Inferior parietal cortex (tissue), 1 donor: ENCODE measurements around the gene CKAP4.
A peak's percentile ranks its signal among the peaks of the same experiment; 100 is the strongest.
"Not testable (repeated sequence)": the region's sequence is repeated elsewhere in the genome, so short reads cannot be mapped to it uniquely, and the experiment has no call there.

Experiments used
- DNase-seq: peaks from one replicate; pipeline ENCODE4 v3.0.0-alpha.2; 2016; ENCODE audit errors: extremely low spot score

Gene CKAP4, protein sequence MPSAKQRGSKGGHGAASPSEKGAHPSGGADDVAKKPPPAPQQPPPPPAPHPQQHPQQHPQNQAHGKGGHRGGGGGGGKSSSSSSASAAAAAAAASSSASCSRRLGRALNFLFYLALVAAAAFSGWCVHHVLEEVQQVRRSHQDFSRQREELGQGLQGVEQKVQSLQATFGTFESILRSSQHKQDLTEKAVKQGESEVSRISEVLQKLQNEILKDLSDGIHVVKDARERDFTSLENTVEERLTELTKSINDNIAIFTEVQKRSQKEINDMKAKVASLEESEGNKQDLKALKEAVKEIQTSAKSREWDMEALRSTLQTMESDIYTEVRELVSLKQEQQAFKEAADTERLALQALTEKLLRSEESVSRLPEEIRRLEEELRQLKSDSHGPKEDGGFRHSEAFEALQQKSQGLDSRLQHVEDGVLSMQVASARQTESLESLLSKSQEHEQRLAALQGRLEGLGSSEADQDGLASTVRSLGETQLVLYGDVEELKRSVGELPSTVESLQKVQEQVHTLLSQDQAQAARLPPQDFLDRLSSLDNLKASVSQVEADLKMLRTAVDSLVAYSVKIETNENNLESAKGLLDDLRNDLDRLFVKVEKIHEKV

DNA sequence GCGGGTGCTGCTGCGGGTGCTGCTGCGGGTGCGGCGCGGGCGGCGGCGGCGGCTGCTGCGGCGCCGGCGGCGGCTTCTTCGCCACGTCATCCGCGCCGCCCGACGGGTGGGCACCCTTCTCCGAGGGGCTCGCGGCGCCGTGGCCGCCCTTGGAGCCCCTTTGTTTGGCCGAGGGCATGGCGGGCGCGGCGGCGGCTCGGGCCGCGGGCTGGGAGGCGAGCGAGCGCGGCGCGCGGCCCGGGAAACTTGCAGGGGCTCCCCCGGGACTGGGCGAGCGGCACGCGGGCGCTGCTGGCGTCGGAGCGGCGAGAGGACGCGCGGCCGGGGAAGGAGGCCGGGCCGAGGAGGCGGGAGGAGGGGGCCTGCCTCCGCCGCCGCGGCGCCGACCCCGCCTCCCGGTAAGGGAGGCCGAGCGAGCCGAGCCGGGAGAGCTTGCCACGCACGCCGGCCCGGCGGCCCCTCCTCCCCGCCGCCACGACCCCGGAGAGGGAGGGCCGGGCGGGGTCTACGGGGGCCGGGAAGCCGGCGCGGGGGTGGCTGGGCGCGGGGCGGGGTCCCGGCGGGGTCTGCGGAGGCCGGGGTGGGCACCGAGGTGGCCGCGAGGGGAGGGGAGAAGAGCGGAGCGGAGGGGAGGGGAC lies at the start of gene CKAP4:
TSS of gene CKAP4 (minus strand) at position 347 of the 638 bp plus-strand sequence. CDS start at position 178, 169 bp downstream.
- no peak for DNase-seq

- DNase-seq: no peak
Measured at GRCh38 chr12:106297075-106297474, 49.3 kb upstream of the CKAP4 start.

- no peak for DNase-seq
Measured at GRCh38 chr12:106296179-106296877, 48.5 kb upstream of the CKAP4 start.

DNA sequence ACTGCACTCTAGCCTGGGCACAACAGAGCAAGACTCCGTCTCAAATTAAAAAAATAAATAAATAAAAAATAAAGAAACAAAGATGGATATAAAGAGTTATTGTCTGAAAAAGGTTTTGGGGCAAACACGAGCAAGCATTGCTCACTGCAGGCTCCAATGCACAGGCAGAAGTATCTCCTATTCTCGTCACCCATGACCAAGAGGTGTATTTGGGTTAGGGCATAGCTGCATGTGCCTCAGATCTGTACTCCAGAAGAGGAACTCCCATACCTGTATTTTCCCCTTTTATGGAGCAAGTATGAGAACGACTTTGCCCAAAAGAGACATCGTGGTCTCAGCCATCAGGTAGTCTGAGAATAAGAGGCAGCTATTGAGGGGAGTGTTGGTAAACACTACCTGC lies 44.5 kb upstream of the CKAP4 start:
- no peak for DNase-seq

GRCh38 chr12:106291342-106291741 lies 43.5 kb upstream of the CKAP4 start:
- no peak for DNase-seq

DNA sequence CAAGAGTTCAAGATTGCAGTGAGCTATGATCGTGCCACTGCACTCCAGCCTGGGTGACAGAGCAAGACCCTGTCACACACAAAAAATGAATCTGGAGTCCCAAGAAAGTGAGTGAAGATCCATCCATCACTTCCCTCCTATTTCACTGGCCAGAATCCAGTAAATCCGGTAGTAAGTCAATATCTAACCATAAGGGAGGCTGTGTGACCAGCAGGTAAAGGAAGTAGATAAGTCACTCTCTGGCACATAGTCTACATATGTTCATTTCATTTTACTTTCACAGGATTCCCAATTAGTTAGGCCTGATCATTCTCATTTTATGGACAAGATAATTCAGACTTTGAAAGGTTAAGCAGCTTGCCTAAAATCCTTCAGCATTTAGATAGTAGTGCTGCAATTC lies 42.8 kb upstream of the CKAP4 start:
- no peak for DNase-seq

DNA sequence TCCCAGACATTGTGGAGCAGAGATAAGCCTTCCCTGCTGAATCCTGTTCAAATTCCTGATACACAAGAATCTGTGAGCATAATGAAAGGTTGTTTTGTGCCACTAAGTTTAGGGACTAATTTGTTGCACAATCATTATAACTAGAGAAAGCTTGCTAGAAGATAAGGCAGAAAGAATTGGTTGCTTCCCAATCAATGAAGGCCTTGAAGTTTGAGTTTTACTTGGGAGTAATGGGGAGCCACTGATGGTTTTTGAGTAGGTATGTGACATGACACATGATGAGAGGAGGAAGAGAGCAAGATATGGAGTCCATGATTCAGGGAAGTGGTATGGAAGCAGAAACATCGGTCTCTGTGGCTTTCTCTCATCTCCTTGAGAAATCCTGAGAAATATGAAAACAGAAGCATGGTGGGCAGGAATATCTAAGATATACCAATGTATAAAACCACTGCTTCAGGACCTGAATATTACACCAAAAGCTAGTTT lies 41.4 kb upstream of the CKAP4 start:
- no peak for DNase-seq

GRCh38 chr12:106288494-106289195 lies 40.8 kb upstream of the CKAP4 start:
- no peak for DNase-seq

DNA sequence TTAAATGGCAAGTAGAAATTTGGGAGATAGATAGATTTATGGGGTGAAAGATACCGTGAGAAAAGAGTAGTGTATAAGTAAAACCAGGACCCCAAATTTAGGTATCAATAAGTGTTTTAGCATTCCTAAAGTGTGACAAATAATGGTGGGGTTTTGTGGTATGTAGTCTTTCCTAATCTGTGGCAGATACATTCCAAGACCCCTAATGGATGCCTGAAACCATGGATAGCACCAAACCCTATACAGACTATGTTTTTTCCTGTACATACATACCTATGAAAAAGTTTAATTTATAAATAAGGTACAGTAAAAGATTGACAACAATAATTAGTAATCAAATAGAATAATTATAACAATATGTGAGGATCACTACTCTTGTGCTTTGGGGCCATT lies 40.3 kb upstream of the CKAP4 start:
- no peak for DNase-seq

- no peak for DNase-seq
Measured at GRCh38 chr12:106287364-106287763, 39.5 kb upstream of the CKAP4 start.

DNA sequence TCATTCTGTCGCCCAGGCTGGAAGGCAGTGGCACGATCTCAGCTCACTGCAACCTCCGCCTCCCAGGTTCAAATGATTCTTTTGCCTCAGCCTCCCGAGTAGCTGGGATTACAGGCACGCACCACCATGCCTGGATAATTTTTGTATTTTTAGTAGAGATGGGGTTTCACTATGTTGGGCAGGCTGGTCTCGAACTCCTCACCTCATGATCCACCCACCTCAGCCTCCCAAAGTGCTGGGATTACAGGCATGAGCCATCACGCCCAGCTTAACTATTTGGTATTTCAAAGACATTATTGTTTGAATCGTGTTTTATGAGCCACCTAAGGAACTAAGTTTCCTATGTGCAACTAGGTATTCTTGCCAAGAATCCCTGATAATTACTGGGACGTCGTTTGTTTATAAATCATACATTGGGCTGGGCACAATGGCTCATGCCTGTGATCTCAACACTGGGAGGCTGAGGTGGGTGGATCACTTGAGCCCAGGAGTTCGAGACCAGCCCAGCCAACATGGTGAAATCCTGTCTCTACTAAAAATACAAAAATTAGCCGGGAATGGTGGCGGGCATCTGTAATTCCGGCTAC lies 38.8 kb upstream of the CKAP4 start:
- not testable (repeated sequence) for DNase-seq

DNA sequence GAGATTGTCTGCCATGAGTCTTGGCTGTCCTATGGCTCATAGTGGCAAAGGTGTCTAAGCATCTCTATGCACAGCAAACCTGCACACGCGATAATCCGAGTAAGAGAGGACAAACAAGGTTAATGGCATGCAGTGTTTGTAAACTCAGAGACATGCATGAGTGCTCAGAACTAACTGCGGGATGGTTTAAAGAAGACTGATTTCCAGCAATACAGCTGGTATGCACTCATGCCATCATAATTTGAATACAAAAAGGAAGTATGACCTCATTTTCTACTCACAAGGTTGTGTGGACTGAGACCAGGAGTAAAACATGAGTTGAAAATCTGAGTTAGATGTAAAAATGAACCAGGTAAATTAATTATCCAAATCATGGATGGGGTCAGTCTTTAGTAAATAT lies 38.2 kb upstream of the CKAP4 start:
- DNase-seq: no peak

- DNase-seq: peak; percentile 49
Measured at GRCh38 chr12:106284358-106285105, 36.7 kb upstream of the CKAP4 start.

DNA sequence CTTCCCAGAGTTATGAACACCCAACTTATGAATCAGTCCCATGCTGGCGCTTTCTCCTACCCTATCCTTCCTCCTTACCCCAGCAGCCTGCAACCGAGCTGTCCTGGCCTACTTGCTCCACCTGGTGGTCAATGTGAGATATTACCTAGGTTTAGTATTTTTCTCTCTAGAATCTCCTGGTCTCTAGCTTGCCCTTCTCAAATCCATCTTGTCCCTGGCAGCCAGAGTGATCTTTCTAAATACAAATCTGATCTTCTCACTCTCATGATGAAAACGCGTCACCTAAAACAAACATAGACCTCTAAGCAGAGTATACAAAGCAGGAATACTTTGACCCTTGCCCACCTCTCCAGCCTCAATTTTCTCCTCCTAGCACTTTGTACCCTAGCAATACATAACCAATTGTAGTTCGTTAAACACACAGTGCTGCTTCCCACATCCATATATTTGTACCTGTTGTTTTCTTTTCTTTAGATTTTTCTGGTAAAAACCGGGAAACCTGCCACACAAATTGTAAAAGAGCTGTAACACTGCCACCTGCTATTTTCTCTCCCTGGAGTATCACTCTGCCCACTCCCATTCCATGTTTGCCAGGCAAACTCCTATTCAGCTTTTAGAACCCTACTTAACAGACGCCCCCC lies 34.8 kb upstream of the CKAP4 start:
- peak; percentile 29 for DNase-seq

DNA sequence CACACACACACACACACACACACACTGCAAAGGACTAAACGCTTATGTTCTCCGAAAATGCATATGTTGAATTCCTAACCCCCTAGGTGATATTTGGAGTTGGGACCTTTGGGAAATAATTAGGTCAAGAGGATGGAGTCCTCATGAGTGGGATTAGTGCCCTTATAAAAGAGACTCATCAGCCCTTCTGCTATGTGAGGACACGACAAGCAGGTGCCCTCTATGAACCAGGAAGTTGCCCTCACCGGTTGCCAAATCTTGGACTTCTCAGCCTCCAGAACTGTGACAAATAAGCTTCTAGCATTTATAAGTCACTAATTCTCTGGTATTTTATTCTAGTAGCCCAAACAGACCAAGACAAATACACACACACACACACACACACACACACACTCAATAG lies 34.0 kb upstream of the CKAP4 start:
- DNase-seq: no peak

- DNase-seq: no peak
Measured at GRCh38 chr12:106281056-106281782, 33.4 kb upstream of the CKAP4 start.

GRCh38 chr12:106280106-106280505 lies 32.3 kb upstream of the CKAP4 start:
- DNase-seq: no peak

DNA sequence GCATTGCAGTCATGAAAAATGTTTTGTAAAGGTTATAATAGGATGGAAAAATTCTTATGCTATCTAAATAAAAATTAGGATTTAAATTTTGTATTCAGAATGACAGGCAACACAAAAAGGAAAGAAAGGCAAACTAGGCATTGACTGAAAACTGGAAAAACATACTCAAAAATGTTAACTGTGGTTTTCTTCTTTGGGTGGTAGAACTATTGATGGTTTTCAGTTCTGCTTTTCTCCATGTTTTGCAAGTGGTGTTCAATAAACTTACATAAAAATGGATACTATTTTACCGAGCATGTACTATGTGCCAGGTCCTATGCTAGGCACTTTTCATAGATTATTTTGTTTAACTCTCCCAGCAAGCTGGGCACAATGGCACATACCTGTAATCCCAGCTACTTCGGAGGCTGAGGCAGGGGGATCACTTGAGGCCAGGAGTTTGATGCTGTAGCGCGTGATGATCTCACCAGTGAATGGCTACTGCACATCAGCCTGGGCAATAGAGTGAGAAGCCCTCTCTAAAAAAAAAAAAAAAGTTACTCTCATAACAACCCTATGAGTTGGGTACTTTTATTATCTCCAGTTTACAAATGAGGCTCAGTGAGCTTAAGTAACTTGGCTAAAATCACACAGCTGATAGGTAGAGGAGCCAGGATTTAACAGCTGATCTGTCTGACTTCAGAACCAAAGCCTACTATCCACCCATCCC lies 28.4 kb upstream of the CKAP4 start:
- DNase-seq: no peak

DNA sequence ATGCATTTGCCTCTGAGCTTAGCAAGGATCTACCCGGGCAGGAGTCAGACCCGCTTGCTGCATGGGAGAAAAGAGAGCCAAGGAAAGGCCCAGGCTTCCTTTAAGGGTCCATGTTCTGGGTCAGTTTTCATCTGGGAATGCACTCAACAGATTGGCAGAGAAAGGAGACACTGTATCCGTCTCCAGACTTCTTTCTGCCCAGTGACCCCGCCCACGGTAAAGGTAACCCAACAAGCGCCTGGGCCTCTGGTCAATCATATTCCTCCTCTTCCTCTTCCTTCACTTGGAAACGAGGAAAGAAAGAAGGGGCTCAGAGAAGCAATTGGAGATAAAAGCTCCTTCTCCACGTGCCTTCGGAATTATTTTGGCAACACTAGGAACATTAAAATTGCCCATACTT lies 27.6 kb upstream of the CKAP4 start:
- no peak for DNase-seq
